ENCODE measurements around the gene RAB11FIP3.

DNA sequence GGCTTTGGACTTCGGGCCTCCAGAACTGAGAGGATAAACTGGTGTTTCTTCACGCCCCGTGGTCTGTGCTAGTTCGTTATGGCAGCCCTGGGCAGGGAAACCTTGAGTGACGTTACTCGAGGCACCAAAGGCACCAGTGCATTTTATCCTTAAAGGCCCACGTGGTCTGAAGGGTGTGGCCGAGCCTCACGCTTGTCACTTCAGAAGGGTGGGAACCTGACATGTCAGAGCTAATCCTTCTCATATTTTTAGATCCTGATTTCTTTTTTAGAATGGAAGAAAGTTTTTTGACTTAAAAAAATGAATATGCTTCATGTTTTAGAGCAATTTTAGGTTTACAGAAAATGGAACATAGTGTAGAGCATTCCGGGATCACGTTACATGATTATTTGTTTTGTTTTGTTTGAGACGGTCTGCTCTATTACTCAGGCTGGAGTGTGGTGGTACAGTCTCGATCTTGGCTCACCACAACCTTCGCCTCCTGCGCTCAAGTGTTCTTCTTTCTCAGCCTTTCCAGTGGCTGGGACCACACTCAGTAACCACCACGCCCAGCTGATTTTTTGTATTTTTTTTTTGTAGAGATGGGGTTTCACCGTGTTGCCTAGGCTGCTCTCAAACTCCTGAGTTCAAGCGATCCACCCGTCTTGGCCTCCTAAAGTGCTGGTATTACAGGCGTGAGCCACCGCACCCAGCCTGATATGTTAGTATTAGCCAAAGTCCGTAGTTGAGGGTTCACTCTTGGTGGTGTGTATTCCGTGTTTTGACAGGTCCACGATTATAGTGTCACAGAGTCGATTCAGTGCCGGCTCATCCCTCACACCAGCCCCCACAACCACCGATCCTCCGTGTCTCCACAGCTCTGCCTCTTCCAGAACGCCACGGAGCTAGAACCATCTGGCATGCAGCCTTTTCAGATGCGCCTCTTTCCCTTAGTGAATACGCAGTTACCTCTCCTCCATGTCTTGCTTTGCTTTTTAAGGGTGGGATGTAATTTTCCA, 47.9 kb downstream of the RAB11FIP3 start:
- no peak for TF ChIP-seq SIN3B (IDR thresholded peaks at IDR 0.05; ENCODE audit: low read length)
- TF ChIP-seq, protein P1, sequence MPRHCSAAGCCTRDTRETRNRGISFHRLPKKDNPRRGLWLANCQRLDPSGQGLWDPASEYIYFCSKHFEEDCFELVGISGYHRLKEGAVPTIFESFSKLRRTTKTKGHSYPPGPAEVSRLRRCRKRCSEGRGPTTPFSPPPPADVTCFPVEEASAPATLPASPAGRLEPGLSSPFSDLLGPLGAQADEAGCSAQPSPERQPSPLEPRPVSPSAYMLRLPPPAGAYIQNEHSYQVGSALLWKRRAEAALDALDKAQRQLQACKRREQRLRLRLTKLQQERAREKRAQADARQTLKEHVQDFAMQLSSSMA (CRISPR knock-in tag; IDR thresholded peaks at IDR 0.05) = 0 out of 2 replicates have a peak, but pooled peaks have one; percentile 34
- TF ChIP-seq ZNF850 (CRISPR knock-in tag; conservative IDR thresholded peaks at IDR 0.05) = no peak
- no peak for TF ChIP-seq MIER3 (CRISPR knock-in tag; IDR thresholded peaks at IDR 0.05; ENCODE audit: borderline replicate concordance)
- TF ChIP-seq KAT8 (CRISPR knock-in tag; IDR thresholded peaks at IDR 0.05) = no peak
- TF ChIP-seq GLI4 (CRISPR knock-in tag; IDR thresholded peaks at IDR 0.05; ENCODE audit: borderline replicate concordance) = no peak
- no peak for TF ChIP-seq ZNF333 (CRISPR knock-in tag; IDR thresholded peaks at IDR 0.05; ENCODE audit: borderline replicate concordance)
- no peak for TF ChIP-seq FOXM1 (CRISPR knock-in tag; IDR thresholded peaks at IDR 0.05)
- TF ChIP-seq, protein P2, sequence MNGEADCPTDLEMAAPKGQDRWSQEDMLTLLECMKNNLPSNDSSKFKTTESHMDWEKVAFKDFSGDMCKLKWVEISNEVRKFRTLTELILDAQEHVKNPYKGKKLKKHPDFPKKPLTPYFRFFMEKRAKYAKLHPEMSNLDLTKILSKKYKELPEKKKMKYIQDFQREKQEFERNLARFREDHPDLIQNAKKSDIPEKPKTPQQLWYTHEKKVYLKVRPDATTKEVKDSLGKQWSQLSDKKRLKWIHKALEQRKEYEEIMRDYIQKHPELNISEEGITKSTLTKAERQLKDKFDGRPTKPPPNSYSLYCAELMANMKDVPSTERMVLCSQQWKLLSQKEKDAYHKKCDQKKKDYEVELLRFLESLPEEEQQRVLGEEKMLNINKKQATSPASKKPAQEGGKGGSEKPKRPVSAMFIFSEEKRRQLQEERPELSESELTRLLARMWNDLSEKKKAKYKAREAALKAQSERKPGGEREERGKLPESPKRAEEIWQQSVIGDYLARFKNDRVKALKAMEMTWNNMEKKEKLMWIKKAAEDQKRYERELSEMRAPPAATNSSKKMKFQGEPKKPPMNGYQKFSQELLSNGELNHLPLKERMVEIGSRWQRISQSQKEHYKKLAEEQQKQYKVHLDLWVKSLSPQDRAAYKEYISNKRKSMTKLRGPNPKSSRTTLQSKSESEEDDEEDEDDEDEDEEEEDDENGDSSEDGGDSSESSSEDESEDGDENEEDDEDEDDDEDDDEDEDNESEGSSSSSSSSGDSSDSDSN (CRISPR knock-in tag; IDR thresholded peaks at IDR 0.05) = no peak
- no peak for TF ChIP-seq ZMYM2 (CRISPR knock-in tag; IDR thresholded peaks at IDR 0.05)
- TF ChIP-seq RAD21 (CRISPR knock-in tag; IDR thresholded peaks at IDR 0.05) = no peak
- TF ChIP-seq, protein P3, sequence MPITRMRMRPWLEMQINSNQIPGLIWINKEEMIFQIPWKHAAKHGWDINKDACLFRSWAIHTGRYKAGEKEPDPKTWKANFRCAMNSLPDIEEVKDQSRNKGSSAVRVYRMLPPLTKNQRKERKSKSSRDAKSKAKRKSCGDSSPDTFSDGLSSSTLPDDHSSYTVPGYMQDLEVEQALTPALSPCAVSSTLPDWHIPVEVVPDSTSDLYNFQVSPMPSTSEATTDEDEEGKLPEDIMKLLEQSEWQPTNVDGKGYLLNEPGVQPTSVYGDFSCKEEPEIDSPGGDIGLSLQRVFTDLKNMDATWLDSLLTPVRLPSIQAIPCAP (CRISPR knock-in tag; IDR thresholded peaks at IDR 0.05; ENCODE audit: low read depth) = no peak
- no peak for TF ChIP-seq ZNF34 (CRISPR knock-in tag; IDR thresholded peaks at IDR 0.05; ENCODE audit: borderline replicate concordance)
- no peak for TF ChIP-seq ZNF225 (CRISPR knock-in tag; IDR thresholded peaks at IDR 0.05)
